NK-92 (cell line): ENCODE results near the gene ZNF837.
"Not testable (repeated sequence)": the region's sequence is repeated elsewhere in the genome, so short reads cannot be mapped to it uniquely, and the experiment has no call there.

Source experiments
- DNase-seq: peaks from one replicate; lab custom pipeline; 2025; ENCODE audit not compliant: unreplicated experiment; lab: John Stamatoyannopoulos, UW

Gene ZNF837

DNA sequence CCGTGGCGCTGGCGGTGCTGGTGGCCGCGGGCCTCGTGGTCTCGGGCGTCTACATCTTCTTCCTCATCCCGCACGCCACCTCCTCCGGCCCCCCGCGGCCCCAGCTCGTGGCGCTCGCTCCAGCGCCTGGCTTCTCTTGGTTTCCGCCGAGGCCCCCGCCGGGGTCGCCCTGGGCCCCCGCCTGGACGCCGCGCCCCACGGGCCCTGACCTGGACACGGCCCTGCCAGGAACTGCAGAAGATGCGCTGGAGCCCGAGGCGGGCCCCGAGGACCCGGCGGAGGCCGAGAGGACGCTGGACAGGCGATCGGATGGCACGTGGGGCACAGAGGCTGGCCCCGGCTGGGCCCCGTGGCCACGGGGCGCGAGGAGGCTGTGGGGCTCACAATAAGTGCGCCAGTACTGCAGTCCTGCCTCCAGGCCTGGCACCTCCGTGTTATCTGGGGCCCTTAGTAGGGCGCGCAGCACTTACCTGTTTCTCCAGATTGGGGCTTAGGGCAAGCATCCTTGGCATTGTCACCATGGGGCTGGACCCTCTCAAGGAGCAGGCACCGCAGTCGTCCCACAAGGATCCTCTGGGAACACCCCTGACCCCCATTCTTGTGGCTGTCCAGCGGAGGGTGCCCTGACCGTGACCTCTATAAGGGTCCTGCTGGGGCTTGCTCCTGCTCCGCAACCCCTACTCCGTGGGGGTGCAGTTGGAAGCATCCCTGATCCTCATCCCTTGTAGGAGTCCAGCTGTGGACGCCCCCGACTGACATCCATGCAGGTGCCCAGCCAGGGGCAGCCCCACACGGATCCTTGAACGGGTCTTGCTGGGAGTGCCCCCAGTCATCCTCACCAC is 16.1 kb upstream of the ZNF837 start:
- no peak for DNase-seq

GRCh38 chr19:58395979-58396627 is 15.3 kb upstream of the ZNF837 start:
- no peak for DNase-seq

DNA sequence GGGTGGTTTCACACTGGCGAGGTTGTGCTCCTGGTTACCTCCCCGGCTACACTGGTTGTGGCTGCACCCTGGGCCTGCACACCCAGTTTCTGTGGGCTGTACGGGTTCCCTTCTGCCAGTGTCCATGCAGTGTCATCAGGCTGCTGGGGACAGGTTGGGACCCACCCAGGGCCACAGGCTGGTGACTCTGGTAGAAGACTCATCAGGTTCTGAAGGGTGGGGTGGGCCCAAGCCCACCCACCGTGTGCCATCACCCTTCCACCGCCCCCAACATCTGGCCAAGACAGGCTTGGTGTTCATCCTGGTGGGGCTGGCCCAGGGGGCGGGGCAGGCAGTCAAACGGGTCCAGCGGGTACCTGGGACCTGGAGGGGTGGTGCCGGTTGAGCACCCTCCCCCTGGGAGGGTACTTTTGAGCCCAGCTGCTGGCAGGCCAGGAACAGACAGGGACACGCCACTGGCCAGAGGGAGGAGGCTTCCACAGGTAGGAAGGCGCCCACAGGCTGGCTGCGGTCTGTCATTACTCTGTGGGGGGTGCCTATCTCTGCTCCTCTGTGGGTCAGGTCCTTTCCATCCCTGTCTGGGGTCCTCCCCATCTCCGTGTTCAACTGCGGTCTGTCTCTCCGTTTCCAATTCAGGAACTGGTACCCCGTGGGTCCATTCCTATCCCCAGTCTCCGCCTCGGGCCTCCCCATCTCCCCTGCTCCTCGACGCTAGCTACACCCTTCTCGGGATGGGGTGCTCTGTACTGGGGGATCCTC is 14.6 kb upstream of the ZNF837 start, which contains the start of gene RNF225:
TSS of gene RNF225 (plus strand) at position 437 of the 759 bp plus-strand sequence. CDS start 434 bp downstream, outside the sequence.
- no peak for DNase-seq

DNA sequence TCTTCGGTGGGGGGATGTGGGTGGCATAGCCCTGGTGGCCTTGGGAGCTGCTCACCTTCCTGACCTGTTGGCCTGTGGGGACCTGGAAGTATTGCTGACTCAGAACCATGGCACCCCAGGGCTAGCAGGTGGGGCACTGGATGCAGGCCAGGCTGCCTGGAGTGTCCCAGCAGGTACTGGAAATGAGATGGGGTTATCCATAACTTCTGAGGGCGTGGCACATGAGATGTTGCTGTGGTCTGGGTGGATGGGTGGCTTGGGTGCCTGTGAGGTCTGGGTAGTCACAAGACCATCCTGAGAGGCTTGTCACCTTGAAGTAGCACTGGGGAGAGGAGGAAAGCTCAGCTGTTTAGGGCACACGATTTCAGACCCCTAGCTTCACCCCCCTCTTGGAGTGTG is 14.0 kb upstream of the ZNF837 start:
- no peak for DNase-seq

GRCh38 chr19:58393725-58394033 is 12.8 kb upstream of the ZNF837 start:
- DNase-seq: no peak

- DNase-seq: no peak
These were observed 12.3 kb upstream of the ZNF837 start for GRCh38 chr19:58392945-58393724.

- no peak for DNase-seq
These were observed 7.3 kb upstream of the ZNF837 start for GRCh38 chr19:58388175-58388526.

DNA sequence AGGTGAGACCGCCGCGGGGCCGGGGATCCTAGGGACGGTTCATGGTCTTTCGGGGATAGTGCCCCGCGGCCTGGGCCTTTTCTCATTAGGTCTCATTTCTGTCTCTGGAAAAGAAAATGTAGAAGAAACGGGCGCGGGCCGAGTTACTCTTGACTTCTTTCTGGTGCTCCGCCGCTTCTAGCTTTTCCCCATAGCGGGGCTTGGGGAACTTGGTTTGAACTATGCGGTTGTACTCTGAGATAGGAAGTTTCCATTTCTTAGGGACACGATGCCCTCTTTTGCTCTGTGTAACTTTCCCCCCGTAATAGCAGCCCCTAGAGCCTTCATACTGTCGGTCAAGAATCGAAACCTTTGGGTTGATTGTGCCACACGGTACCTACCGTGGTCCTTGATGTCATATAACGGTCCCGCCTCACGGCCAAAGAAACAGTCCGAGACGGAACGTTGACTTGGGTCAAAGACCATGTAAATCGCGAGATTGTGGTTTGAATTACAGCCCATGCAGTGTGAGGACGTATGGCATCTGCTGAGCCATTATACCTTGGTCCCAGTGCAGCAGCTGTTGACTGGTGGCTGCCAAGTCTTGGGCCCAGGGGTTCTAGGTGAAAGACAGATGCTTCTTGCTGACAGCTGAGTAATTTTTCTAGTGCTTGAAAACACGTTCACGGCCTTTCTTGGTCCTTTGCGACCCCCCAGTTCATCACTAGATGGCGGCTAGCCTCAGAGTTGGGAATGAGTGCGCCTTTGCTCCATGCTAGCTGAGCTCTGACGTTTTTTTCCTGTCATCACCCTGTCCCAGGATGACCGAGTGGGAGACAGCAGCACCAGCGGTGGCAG is 6.7 kb upstream of the ZNF837 start:
- no peak for DNase-seq

DNA sequence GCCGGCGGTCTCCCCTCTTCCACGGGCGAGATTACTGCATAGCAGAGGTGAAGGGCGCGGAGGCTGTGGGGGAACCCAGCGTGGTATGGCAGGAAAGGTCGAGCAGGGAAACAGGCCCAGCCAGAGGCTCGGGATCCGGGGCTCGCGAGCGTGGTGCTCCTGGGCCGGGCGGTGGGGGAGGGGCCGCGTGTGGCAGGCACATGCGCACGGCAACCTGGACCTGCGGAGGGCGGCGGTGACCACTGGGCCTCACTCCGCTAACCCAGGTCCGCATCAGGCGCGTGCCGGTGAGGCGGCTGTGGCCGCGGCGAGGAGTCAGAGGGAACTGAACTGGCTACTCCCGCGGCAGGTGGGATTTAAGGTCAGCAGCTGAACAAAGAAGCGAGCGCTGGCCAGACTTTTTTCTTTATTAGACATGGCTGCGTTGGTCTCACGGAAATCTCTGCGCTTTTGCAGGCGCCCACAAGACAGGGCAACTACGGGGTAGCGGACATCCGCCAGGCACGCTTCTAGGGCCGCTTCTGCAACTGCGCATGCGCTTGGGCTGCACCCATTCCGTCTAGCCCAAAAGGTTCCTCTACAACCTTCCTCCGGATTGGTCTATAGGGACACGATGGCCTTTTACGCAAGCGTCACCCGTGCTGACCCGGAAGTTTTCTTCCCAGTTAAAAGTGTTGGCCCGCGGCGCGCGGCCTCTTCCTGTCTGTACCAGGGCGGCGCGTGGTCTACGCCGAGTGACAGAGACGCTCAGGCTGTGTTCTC is 5.9 kb upstream of the ZNF837 start, which contains the start of gene RPS5:
TSS of gene RPS5 (plus strand) at position 694 of the 762 bp plus-strand sequence. CDS start 869 bp downstream, outside the sequence.
- DNase-seq: peak; percentile 77

- DNase-seq: no peak
These were observed 5.2 kb upstream of the ZNF837 start for GRCh38 chr19:58385891-58386575.

- DNase-seq: no peak
These were observed 4.6 kb upstream of the ZNF837 start for GRCh38 chr19:58385313-58385890.

DNA sequence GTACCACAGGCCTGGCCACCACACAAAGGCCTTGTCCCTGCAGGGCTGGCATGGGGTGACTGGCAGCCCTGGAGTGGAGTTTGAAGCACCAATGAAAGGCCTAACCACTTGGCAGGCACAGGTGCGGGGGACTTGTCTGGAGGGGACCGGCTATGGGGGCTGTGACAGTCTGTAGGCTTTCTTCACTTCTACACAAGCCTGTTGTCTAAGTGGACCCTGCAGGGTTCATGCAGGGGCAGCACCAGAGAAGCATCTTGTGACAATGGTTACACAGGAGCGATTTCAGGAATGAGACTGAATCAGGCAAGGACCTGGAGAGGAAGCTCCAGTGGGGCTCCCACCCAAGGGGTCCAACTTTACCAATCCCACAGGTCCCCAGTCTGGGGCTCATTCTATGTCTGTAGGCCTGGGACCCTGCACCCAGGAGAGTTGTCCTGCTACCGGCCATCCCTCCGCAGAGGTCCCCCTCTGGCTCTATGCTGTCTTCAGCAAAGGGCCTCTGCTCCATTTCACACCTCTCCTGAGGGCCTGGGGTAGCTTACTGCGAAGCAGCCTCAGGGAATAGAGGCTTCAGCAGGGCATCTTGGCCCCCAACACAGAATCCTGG is 2.3 kb upstream of the ZNF837 start:
- no peak for DNase-seq

- no peak for DNase-seq
These were observed 806 bp upstream of the ZNF837 start for GRCh38 chr19:58381460-58382212.

DNA sequence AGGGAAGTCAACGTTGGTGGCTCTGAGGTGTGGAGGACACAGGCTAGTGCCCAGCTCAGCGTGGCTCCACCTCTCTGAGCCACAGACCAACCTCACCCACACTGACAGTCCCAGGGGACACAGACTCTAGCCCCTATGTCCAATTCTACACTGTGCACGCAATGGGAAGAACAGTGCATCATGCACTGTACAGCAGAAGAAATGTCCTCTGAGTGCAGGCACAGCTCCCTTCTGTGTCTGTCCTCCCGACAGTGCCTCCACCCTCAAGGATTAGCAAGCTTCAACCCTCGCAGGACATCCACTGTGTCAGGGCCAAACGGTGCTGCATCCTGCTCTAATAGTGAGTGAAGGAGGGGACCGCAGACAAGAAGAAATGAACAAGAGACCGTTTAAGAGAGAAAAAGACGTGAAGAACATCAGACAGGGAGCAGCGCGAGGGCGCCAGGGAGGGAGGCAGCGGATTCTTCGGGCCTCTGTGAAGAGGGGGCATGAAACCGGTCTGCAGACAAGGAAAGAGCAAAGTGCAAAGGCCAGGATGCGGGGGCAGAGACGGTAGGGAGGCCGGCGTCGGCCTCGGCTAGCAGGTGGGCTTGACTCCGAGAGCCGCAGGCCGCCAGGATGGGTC is 681 bp downstream of the ZNF837 start:
- DNase-seq: no peak

DNA sequence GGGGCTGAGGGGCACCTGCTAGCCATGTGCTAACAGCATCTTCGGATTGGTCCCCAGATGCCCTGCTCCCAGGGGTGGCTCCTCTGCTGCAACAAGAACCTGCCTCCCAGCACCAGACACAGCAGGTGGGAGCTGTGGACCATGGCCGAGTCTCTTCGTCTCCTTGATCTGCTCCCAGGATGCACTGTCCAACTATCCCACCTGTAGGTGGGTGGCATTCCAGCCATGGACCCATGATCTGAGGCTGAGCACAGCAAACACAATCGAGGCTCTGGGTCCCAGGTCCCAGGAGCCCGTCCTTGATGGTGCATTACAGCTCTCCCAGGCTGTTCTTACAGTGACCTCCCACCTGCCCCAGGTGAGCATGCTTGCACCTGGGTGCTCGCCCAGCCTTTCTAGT is 1.6 kb downstream of the ZNF837 start:
- no peak for DNase-seq

GRCh38 chr19:58376724-58377123 is 4.1 kb downstream of the ZNF837 start:
- DNase-seq: not testable (repeated sequence)

DNA sequence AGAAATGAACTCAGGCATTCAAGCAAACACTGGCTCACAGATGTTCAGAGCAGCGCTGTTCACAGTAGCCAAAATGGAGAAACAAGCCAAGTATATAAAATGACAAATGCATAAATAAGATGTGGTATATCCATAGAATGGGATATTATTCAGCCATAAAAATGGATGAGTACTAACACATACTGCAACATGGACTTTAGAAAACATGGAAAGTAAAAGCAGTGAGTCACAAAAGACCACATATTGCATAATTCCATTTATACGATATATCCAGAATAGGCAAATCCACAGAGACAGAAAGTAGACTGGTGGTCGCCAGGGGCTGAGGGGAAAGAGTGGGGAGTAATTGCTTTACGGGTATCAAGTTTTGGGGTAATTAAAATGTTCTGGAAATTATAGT is 6.6 kb downstream of the ZNF837 start:
- no peak for DNase-seq
